PC-3 (cell line): ENCODE measurements around the gene RMC1. TPM values are rescaled to one million over a fixed set of nuclear protein-coding genes. Genes with fewer than 3 reads are reported as not detected.

Experiments used
- ATAC-seq: fragments of 200-7000 bp; cut with Tn5 transposase; 2 replicates; pipeline ENCODE4 v1.9.1; 2020; ENCODE audit warnings: mild to moderate bottlenecking, moderate library complexity
- BruUV-seq: library from RNA; stranded (reverse); fragments of 400-500 nt; replicated peaks from 2 replicates; lab custom pipeline; 2021; lab: Mats Ljungman, UMichigan
- CTCF ChIA-PET: fragments of 300-600 bp; sonication (Branson Sonifier 250); formaldehyde crosslinking; loops from one replicate; lab custom pipeline; 2022; ENCODE audit warnings: antibody characterized with exemption; lab: Charles Lee
- POLR2A ChIA-PET: fragments of 300-600 bp; sonication (Branson Sonifier 250); formaldehyde crosslinking; loops from one replicate; lab custom pipeline; 2022; ENCODE audit warnings: antibody characterized with exemption; ENCODE audit not compliant: unreplicated experiment; lab: Charles Lee
- DNase-seq: peaks from one replicate; pipeline ENCODE4 v3.0.0-alpha.2; 2015
- H2AFZ ChIP-seq: fragments of 300-600 bp; sonication (generic); 2 replicates; pipeline ENCODE4 v1.6.0; 2016; ENCODE audit warnings: antibody characterized with exemption, low read length
- H3F3A ChIP-seq: fragments of 300-600 bp; sonication (generic); one replicate; pipeline ENCODE4 v1.6.0; 2017; ENCODE audit warnings: antibody characterized with exemption, low read length, control low read depth, mild to moderate bottlenecking; ENCODE audit not compliant: unreplicated experiment
- H3K27ac ChIP-seq: fragments of 300-600 bp; sonication (generic); 2 replicates; pipeline ENCODE4 v1.5.1; 2016; ENCODE audit warnings: mild to moderate bottlenecking, low read length
- H3K27me3 ChIP-seq: fragments of 300-600 bp; sonication (generic); 2 replicates; pipeline ENCODE4 v1.6.1; 2016; ENCODE audit warnings: low read length, mixed read lengths
- H3K36me3 ChIP-seq: fragments of 300-600 bp; sonication (generic); 2 replicates; pipeline ENCODE4 v1.6.1; 2016; ENCODE audit warnings: low read depth, mixed run types, low read length, mixed read lengths
- H3K4me1 ChIP-seq: fragments of 300-600 bp; sonication (generic); 2 replicates; pipeline ENCODE4 v1.5.1; 2016; ENCODE audit warnings: low read length; ENCODE audit not compliant: insufficient read depth
- H3K4me2 ChIP-seq: fragments of 300-600 bp; sonication (generic); 2 replicates; pipeline ENCODE4 v1.6.0; 2016; ENCODE audit warnings: low read length
- H3K4me3 ChIP-seq: fragments of 300-600 bp; sonication (generic); 2 replicates; pipeline ENCODE4 v1.5.1; 2016; ENCODE audit warnings: mild to moderate bottlenecking, low read length, mixed read lengths
- H3K79me2 ChIP-seq: fragments of 300-600 bp; sonication (generic); 2 replicates; pipeline ENCODE4 v1.6.1; 2017; ENCODE audit warnings: low read length, mixed read lengths
- H3K9ac ChIP-seq: fragments of 300-600 bp; sonication (generic); 2 replicates; pipeline ENCODE4 v1.6.0; 2016; ENCODE audit warnings: mild to moderate bottlenecking, low read length
- H3K9me2 ChIP-seq: fragments of 300-600 bp; sonication (generic); replicated peaks from 2 replicates; pipeline ENCODE4 v1.6.1; 2016; ENCODE audit warnings: mixed run types, low read length, mixed read lengths
- H3K9me3 ChIP-seq: fragments of 300-600 bp; sonication (generic); 2 replicates; pipeline ENCODE4 v1.6.1; 2016; ENCODE audit warnings: low read length, mixed read lengths
- H4K20me1 ChIP-seq: fragments of 300-600 bp; sonication (generic); 2 replicates; pipeline ENCODE4 v1.6.1; 2016; ENCODE audit warnings: low read length, mixed read lengths
- EZH2 ChIP-seq: fragments of 300-600 bp; sonication (generic); IDR thresholded peaks from one replicate; pipeline ENCODE4 v1.6.1; 2017; ENCODE audit warnings: antibody characterized with exemption, mild to moderate bottlenecking, low read length; ENCODE audit not compliant: unreplicated experiment
- EZH2phosphoT487 ChIP-seq: fragments of 300-600 bp; sonication (generic); IDR thresholded peaks from 2 replicates; pipeline ENCODE4 v1.6.1; 2018; ENCODE audit warnings: mild to moderate bottlenecking, antibody characterized with exemption, low read length, borderline replicate concordance
- intact Hi-C: fragments of 100-400 bp; cut with micrococcal nuclease; formaldehyde crosslinking; loops from 2 replicates; pipeline ENCODE4 v1.9.0; 2023
- total RNA-seq: library from RNA; depleted of rRNA; stranded (reverse); fragments of >200 nt; gene quantifications from 2 replicates; pipeline ENCODE4 v1.2.3, GENCODE V29; 2014
- TF ChIP-seq, protein P1 (sequence below): fragments of 300-600 bp; sonication (generic); conservative IDR thresholded peaks from 2 replicates; pipeline ENCODE4 v1.5.1; 2017; ENCODE audit warnings: antibody characterized with exemption, low read depth, mild to moderate bottlenecking, low read length

RMC1 gene
- total RNA-seq, 1 experiment from 2014 or later: 23.2 TPM

DNA sequence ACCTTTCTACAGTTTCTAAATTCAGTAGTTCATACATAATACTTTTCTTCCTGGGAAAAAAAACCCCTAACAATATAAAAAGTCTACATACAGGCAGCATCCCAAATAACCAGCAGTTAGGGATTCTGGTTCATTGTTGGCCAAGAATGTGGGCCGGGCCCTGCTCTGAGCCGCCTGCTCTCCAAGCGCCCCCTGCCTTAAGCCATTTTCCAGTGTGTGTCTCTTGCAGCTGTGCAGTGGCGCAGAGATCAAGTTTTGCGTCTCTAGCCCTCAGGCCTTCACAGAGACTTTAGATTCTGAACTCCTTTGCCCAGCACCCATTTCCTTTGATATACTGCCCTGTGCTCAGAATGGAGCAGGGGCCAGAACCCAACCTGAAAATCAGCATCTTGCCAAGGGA is 32.9 kb downstream of the RMC1 start:
- ChIA-PET POLR2A (no interaction called here), CTCF (no interaction called here)
- TF ChIP-seq EZH2: no peak
- TF ChIP-seq, protein P1, sequence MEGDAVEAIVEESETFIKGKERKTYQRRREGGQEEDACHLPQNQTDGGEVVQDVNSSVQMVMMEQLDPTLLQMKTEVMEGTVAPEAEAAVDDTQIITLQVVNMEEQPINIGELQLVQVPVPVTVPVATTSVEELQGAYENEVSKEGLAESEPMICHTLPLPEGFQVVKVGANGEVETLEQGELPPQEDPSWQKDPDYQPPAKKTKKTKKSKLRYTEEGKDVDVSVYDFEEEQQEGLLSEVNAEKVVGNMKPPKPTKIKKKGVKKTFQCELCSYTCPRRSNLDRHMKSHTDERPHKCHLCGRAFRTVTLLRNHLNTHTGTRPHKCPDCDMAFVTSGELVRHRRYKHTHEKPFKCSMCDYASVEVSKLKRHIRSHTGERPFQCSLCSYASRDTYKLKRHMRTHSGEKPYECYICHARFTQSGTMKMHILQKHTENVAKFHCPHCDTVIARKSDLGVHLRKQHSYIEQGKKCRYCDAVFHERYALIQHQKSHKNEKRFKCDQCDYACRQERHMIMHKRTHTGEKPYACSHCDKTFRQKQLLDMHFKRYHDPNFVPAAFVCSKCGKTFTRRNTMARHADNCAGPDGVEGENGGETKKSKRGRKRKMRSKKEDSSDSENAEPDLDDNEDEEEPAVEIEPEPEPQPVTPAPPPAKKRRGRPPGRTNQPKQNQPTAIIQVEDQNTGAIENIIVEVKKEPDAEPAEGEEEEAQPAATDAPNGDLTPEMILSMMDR: no peak
- no peak for TF ChIP-seq EZH2phosphoT487
- Histone ChIP-seq H3K9me2 (no peaks in the 10 kb centered on the region), H3K9ac (no peak overlapping the region), H4K20me1 (no peaks in the 10 kb centered on the region), H3K79me2 (no peaks in the 10 kb centered on the region), H3F3A (no peaks in the 10 kb centered on the region), H3K4me1 (no peaks in the 10 kb centered on the region), H2AFZ (no peak overlapping the region), H3K9me3 (no peaks in the 10 kb centered on the region), H3K27ac (no peak overlapping the region), H3K4me3 (no peak overlapping the region), H3K36me3 (peaks cover 88% of the 10 kb centered on the region), H3K27me3 (no peaks in the 10 kb centered on the region), H3K4me2 (no peak overlapping the region)
- intact Hi-C loops: no loop called here
- no peak for DNase-seq
- no peak for ATAC-seq
- no TSS peak for BruUV-seq

- peaks cover 89% of the 10 kb centered on the region for H3K36me3 ChIP-seq
- no peaks in the 10 kb centered on the region for H3K9me2 ChIP-seq
- no peaks in the 10 kb centered on the region for H3F3A ChIP-seq
- no peak for TF ChIP-seq EZH2phosphoT487
- TF ChIP-seq, protein P1: no peak
- no peak for TF ChIP-seq EZH2
- BruUV-seq: no TSS peak
- H3K9ac ChIP-seq: no peak overlapping the region
- DNase-seq (no peak), ATAC-seq (no peak)
- H3K27ac ChIP-seq: no peak overlapping the region
- H3K4me3 ChIP-seq: no peak overlapping the region
- no peaks in the 10 kb centered on the region for H3K79me2 ChIP-seq
- no peaks in the 10 kb centered on the region for H3K9me3 ChIP-seq
- H2AFZ ChIP-seq: no peak overlapping the region
- H4K20me1 ChIP-seq: no peaks in the 10 kb centered on the region
- intact Hi-C loops: no loop called here
- POLR2A ChIA-PET: no interaction called here
- H3K27me3 ChIP-seq: no peaks in the 10 kb centered on the region
- CTCF ChIA-PET: no interaction called here
- H3K4me2 ChIP-seq: no peak overlapping the region
- no peaks in the 10 kb centered on the region for H3K4me1 ChIP-seq
Observed at GRCh38 chr18:23537274-23537673, 34.0 kb downstream of the RMC1 start.

DNA sequence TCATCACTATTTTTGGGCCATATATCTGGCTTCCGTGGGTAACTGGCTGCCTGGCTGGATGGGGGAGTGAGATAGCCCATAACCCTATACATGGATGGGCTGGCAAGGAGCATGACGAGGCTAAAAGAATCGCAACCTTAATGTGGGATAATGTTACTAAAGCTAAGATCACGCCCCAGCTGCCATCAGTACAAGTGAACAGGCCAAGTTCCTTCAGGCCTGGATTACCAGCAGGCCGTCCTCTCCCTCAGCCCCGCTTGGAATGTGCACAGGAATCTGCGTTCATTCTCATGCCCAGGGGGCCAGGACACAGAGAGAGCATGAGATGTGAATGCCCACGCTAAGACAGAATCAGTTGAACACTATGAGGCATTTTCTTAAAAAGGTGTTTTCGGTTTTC is 34.7 kb downstream of the RMC1 start:
- DNase-seq (no peak), ATAC-seq (no peak)
- Histone ChIP-seq H3K4me3 (no peak overlapping the region), H3K27me3 (no peaks in the 10 kb centered on the region), H3K9ac (no peak overlapping the region), H3F3A (no peaks in the 10 kb centered on the region), H3K9me3 (no peaks in the 10 kb centered on the region), H4K20me1 (no peaks in the 10 kb centered on the region), H3K4me2 (no peak overlapping the region), H3K27ac (no peak overlapping the region), H3K79me2 (no peaks in the 10 kb centered on the region), H3K36me3 (peaks cover 89% of the 10 kb centered on the region), H3K4me1 (no peaks in the 10 kb centered on the region), H2AFZ (no peak overlapping the region), H3K9me2 (no peaks in the 10 kb centered on the region)
- ChIA-PET POLR2A (no interaction called here), CTCF (no interaction called here)
- TF ChIP-seq, protein P1: no peak
- TF ChIP-seq EZH2phosphoT487 (no peak), EZH2 (no peak)
- BruUV-seq: no TSS peak
- intact Hi-C loops: no loop called here
